Astrocyte of the spinal cord (primary cell): ENCODE measurements around the gene SHOC2.

ENCODE experiments used
- DNase-seq: peaks from one replicate; pipeline ENCODE4 v3.0.0; 2011; ENCODE audit warnings: low read depth, low spot score
- H3K4me3 ChIP-seq: 2 replicates; pipeline ENCODE4 v1.5.1; 2011; ENCODE audit warnings: low read depth, mild to moderate bottlenecking, low read length, moderate library complexity
- in situ Hi-C: cut with HindIII; loops from 2 replicates; pipeline ENCODE4 v1.10.0; 2017; ENCODE audit warnings: low sequenced_read_pairs
- TF ChIP-seq, protein P1 (sequence below): IDR thresholded peaks from 2 replicates; pipeline ENCODE4 v1.5.1; 2012; ENCODE audit warnings: low read depth, mild to moderate bottlenecking, low read length, inconsistent platforms

The SHOC2 gene

DNA sequence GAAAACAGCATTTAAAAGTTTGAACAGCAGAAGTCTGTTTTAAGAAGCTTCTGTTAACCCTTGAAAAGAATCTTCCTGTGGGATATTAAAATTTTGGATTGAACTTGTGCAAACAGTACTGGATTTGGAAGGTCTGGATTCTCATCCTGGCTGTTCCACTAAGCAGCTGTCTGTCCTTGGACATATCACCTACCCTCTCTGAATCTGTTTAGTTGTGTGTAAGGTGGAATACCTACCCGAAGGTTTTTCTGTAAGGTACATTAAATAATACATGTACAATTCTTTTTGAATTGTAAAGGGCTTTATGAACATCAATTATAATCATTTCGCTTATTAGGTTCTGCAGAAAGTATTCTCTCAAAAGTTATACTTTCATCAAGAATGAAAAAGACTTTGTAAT is 45.5 kb upstream of the SHOC2 start:
- H3K4me3 ChIP-seq, result peak overlapping the region; percentile 78
- TF ChIP-seq, protein P1, sequence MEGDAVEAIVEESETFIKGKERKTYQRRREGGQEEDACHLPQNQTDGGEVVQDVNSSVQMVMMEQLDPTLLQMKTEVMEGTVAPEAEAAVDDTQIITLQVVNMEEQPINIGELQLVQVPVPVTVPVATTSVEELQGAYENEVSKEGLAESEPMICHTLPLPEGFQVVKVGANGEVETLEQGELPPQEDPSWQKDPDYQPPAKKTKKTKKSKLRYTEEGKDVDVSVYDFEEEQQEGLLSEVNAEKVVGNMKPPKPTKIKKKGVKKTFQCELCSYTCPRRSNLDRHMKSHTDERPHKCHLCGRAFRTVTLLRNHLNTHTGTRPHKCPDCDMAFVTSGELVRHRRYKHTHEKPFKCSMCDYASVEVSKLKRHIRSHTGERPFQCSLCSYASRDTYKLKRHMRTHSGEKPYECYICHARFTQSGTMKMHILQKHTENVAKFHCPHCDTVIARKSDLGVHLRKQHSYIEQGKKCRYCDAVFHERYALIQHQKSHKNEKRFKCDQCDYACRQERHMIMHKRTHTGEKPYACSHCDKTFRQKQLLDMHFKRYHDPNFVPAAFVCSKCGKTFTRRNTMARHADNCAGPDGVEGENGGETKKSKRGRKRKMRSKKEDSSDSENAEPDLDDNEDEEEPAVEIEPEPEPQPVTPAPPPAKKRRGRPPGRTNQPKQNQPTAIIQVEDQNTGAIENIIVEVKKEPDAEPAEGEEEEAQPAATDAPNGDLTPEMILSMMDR, result no peak
- DNase-seq, result no peak
- in situ Hi-C loops, result no loop called here

DNA sequence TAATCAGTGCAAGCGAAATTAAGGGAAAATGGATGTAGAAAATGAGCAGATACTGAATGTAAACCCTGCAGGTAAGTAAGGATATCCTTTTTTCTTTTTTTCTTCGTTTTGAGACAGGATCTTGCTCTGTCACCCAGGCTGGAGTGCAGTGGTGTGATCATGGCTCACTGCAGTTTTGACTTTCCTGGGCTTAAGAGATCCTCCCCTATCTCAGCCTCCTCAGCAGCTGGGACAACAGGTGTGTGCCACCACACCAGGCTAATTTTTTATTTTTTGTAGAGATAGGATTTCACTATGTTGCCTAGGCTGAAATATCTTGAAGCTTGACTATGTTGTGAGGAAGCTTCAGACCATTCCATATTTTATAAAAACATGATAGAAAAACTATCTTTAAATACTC is 43.4 kb upstream of the SHOC2 start:
- no peak overlapping the region for H3K4me3 ChIP-seq
- DNase-seq, result no peak
- TF ChIP-seq, protein P1, result no peak
- in situ Hi-C loops, result no loop called here

DNA sequence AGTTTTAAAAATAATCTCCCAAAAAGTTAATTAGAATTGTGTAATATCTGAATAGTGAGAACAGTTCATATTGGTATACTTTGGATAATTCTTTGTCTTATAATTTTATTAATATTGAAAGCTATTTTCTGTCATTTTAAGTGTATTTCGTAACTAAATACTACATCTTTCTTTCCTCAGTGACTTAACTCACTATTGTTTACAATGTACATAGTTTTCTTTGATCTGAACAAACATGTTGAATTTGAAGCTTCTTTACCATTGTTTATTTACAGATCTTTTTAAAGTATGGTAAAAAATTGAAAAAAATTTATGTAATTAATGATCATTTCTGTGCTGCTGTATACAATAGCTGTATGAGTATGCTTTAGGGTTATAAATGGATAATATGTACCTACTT is 42.6 kb upstream of the SHOC2 start:
- in situ Hi-C loops, result no loop called here
- H3K4me3 ChIP-seq, result no peak overlapping the region
- DNase-seq, result no peak
- TF ChIP-seq, protein P1, result no peak

DNA sequence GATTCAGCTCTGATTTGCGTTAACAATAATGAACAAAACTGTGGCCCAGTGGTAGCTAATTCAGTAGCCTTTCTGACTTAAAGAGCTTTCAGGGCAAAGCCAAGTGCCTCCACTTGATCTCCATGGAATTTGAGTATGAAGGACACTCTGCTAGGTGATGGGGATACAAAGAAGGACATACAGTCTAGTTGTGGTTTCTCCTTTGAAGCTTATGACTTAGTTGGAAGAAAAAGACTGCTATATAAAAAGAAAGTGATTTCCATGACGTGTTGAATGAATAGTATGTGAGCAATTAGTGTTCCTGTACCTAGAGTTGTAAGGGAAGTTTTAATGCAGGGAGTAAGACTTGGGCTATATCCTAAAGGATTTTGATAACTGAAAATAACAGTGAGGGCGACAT is 39.4 kb upstream of the SHOC2 start:
- no peak for DNase-seq
- TF ChIP-seq, protein P1, result no peak
- in situ Hi-C loops, result no loop called here
- H3K4me3 ChIP-seq, result no peak overlapping the region

DNA sequence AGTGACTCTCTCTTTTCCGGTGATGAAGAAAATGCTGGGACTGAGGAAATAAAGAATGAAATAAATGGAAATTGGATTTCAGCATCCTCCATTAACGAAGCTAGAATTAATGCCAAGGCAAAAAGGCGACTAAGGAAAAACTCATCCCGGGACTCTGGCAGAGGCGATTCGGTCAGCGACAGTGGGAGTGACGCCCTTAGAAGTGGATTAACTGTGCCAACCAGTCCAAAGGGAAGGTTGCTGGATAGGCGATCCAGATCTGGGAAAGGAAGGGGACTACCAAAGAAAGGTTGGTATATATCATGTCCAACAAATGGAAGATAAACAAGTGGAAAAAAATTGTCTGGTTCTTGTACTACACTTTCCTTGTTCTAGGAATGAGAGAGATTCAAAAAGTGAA is 38.2 kb upstream of the SHOC2 start:
- H3K4me3 ChIP-seq, result no peak overlapping the region
- no peak for DNase-seq
- in situ Hi-C loops, result no loop called here
- TF ChIP-seq, protein P1, result no peak

DNA sequence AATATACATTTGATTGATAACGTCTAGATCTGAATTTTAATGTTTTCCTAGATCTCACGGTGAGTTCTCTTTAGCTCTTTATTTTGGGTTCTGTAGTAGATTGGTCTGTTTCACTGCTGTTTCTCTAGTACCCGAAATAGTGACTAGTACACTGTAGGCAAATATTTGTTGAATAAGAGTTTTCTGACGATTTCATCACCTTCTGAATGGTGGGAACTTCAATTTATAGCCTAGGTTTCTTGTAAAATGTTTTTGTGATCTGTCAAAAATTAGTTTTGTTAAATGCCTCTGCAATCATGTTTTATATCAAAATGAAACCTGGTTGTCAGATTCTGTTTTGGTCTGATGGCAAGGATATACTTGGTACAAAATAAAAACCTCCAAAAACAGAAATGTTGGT is 37.5 kb upstream of the SHOC2 start:
- in situ Hi-C loops, result no loop called here
- TF ChIP-seq, protein P1, result no peak
- DNase-seq, result no peak
- no peak overlapping the region for H3K4me3 ChIP-seq

DNA sequence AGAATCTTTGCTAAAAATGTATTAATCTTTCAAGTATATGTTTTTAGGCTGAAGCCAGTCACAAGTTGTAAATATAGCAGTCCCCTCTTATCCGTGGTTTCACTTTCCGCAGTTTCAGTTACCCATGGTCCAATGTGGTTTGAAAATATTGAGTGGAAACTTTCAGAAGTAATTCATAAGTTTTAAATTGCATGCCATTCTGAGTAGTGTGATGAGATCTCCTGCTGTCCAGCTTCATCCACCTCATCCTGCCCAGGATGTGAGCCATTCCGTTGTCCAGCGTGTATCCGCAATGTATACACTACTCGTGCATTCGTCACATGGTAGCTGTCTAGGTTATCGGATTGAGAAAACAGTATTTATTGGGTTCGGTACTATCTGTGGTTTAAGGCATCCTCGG is 35.5 kb upstream of the SHOC2 start:
- in situ Hi-C loops, result no loop called here
- DNase-seq, result peak; percentile 57
- peak overlapping the region; percentile 9 for H3K4me3 ChIP-seq
- TF ChIP-seq, protein P1, result no peak
